ENCODE results near the gene SYT8.

The SYT8 gene

DNA sequence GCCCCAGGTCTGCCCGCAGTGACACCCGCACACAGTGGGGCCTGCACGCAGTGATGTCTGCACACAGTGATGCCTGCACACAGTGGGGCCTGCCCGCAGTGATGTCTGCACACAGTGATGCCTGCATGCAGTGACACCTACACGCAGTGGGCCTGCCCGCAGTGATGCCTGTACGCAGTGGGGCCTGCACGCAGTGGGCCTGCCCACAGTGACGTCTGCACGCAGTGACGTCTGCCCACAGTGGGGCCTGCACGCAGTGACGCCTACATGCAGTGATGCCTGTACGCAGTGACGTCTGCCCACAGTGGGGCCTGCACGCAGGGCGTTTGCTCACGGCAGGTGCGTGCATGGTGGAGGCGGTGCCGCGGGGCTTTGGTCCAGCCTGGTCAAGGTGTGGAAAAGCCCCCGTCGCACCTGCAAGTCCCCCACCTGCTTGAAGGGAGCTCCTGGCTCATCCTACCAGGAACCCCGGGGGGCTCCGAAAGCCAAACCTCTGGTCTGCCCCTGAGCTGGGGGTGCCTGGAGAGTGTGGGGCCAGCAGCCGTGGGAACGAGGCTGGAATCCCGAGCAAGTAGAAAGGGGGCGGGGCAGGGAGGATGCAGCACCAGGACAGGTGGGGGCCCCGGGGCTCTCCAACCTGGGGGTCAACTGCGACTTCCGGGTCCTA, 8.9 kb upstream of the SYT8 start:
- DNase-seq: no peak
- H3K9me3 Mint-ChIP-seq: peaks cover 10% of the 10 kb centered on the region
- TF ChIP-seq, protein P1, sequence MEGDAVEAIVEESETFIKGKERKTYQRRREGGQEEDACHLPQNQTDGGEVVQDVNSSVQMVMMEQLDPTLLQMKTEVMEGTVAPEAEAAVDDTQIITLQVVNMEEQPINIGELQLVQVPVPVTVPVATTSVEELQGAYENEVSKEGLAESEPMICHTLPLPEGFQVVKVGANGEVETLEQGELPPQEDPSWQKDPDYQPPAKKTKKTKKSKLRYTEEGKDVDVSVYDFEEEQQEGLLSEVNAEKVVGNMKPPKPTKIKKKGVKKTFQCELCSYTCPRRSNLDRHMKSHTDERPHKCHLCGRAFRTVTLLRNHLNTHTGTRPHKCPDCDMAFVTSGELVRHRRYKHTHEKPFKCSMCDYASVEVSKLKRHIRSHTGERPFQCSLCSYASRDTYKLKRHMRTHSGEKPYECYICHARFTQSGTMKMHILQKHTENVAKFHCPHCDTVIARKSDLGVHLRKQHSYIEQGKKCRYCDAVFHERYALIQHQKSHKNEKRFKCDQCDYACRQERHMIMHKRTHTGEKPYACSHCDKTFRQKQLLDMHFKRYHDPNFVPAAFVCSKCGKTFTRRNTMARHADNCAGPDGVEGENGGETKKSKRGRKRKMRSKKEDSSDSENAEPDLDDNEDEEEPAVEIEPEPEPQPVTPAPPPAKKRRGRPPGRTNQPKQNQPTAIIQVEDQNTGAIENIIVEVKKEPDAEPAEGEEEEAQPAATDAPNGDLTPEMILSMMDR (IDR thresholded peaks at IDR 0.05): no peak
- peaks cover 7% of the 10 kb centered on the region for H3K4me1 Mint-ChIP-seq
- no peak overlapping the region for H3K27ac Mint-ChIP-seq
- no peaks in the 10 kb centered on the region for H3K36me3 Mint-ChIP-seq (ENCODE audit: low read depth)
- no peak overlapping the region for H3K4me3 Mint-ChIP-seq
- peaks cover 25% of the 10 kb centered on the region for H3K27me3 Mint-ChIP-seq (ENCODE audit: low read depth, poor library complexity)

DNA sequence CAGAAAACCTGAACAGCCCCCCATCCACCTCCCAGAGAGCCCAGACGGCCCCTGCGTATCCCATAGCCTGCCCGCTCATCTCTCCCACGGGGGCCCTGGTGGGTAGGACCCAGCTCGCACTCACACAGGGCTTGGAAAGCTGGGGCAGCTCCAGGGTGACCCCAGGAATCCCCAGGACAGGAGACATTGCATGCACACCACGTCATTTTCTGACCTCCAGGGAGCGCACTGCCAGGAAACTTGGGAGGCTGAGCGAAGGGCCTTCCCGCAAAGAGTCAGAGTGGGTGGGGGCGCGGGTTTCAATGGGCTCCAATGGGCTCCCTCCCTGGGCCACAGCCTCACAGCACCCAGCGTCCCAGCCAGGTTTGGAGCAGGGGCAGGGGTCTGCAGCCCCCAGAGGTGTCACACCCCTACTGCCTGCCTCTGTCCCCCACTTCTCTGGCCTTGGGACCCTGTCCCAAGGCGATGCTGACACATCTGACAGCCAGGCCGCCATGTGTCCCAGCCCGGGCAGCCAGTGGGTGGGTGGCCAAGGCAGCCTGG, 8.2 kb upstream of the SYT8 start:
- Mint-ChIP-seq H3K9me3 (peaks cover 3% of the 10 kb centered on the region), H3K4me3 (no peak overlapping the region), H3K27me3 (ENCODE audit: low read depth, poor library complexity) (peaks cover 22% of the 10 kb centered on the region), H3K36me3 (ENCODE audit: low read depth) (no peaks in the 10 kb centered on the region), H3K4me1 (peaks cover 7% of the 10 kb centered on the region), H3K27ac (no peak overlapping the region)
- TF ChIP-seq, protein P1 (IDR thresholded peaks at IDR 0.05): no peak
- no peak for DNase-seq

DNA sequence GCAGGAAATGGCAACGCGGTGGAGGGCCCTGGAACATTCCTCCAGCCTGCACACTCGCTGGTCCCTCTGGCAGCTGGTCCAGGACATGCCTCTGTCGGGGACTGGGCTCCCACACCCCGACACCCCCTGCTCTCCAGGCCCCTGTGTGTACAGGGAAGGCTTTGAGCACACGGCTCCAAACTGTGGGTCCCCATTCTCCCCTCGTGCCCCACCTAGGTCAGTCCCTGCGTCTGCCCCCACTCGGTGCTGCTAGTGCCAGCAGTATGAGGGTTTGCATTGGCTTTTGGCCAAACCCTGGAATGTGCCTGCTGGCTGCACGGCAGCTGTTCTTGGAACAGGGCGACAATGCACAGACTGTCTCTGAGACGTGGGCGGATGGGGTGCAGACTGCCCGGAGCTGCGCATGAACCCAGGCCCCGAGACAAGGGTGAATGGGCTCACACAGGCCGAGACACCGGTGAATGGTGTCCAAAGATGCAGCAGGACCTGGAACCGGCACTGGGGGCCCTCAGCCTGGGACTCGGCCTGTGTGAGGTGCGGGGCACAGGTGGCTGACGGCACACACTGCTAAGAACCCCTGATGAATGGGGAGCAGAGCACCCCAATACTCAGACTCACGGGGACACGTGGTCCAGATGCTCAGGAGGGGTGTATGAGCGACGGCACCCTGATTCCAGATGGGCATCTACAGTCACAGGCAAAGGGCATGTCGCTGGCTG, 7.5 kb upstream of the SYT8 start:
- DNase-seq: no peak
- peaks cover 12% of the 10 kb centered on the region for H3K4me1 Mint-ChIP-seq
- H3K4me3 Mint-ChIP-seq: no peak overlapping the region
- H3K9me3 Mint-ChIP-seq: no peaks in the 10 kb centered on the region
- no peak overlapping the region for H3K27ac Mint-ChIP-seq
- no peaks in the 10 kb centered on the region for H3K36me3 Mint-ChIP-seq (ENCODE audit: low read depth)
- H3K27me3 Mint-ChIP-seq (ENCODE audit: low read depth, poor library complexity): peaks cover 22% of the 10 kb centered on the region
- TF ChIP-seq, protein P1 (IDR thresholded peaks at IDR 0.05): no peak

DNA sequence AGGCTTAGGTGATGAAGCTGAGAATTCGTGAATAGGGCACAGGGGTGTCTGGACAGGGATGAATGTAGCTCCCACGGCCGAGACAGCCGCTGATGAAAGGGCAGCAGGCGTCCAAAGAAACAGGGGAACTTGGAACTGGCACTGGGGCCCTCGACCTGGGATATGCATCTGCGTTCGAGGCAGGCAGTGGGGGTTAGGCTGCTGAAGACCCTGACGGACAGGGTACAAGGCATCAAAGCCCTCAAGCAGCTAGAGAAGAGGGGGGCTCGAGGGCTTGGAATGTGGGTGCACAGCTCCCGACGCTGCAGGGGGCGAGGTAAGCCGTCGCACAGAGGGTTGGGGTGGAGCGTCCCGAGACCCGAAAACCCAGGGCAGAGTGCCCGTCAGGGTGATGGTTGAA, 6.9 kb upstream of the SYT8 start:
- Mint-ChIP-seq H3K9me3 (no peaks in the 10 kb centered on the region), H3K4me3 (no peak overlapping the region), H3K36me3 (ENCODE audit: low read depth) (no peaks in the 10 kb centered on the region), H3K27ac (no peak overlapping the region), H3K27me3 (ENCODE audit: low read depth, poor library complexity) (peaks cover 25% of the 10 kb centered on the region), H3K4me1 (peaks cover 14% of the 10 kb centered on the region)
- no peak for DNase-seq
- TF ChIP-seq, protein P1 (IDR thresholded peaks at IDR 0.05): no peak

DNA sequence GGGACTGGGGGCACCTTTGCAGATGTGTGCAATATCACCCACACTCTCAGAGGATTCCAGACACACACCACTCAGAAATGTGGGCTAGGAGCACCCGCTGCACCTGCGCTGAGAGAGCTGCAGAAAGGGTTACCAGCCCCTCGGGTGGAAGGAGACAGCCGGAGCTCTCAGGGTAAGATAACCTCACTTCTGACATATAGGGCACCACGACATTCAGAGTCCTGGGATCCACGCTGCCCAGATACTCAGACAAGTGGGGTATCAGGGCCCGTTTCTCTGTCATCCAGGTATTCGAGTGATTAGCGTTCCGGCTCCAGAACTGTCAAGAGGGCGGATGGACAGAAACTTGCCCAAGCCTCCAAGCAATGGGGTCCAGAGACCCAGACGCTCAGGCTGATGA, 6.2 kb upstream of the SYT8 start:
- peaks cover 20% of the 10 kb centered on the region for H3K4me1 Mint-ChIP-seq
- no peak overlapping the region for H3K4me3 Mint-ChIP-seq
- H3K27me3 Mint-ChIP-seq (ENCODE audit: low read depth, poor library complexity): peaks cover 29% of the 10 kb centered on the region
- H3K9me3 Mint-ChIP-seq: no peaks in the 10 kb centered on the region
- TF ChIP-seq, protein P1 (IDR thresholded peaks at IDR 0.05): no peak
- no peaks in the 10 kb centered on the region for H3K36me3 Mint-ChIP-seq (ENCODE audit: low read depth)
- DNase-seq: no peak
- no peak overlapping the region for H3K27ac Mint-ChIP-seq

Measured in nephron progenitor cell (in vitro differentiated cells).